GM23338 (cell line): ENCODE data around the gene FANCD2OS. TPM values are rescaled to one million over a fixed set of nuclear protein-coding genes. Genes with fewer than 3 reads are reported as not detected.

Experiments used
- ATAC-seq: fragments of 200-7000 bp; cut with Tn5 transposase; 3 replicates; pipeline ENCODE4 v1.9.1; 2020
- DNase-seq: peaks from one replicate; pipeline ENCODE4 v3.0.0-alpha.2; 2015; ENCODE audit warnings: low spot score
- H2AFZ ChIP-seq: fragments of 200-600 bp; sonication (generic); 2 replicates; pipeline ENCODE4 v1.8.0; 2016; ENCODE audit warnings: antibody characterized with exemption, mild to moderate bottlenecking, moderate library complexity
- H3F3A ChIP-seq: fragments of 200-600 bp; sonication (generic); replicated peaks from 2 replicates; pipeline ENCODE4 v1.8.0; 2017; ENCODE audit warnings: antibody characterized with exemption, mixed run types, low read depth
- H3K27ac ChIP-seq: fragments of 200-600 bp; sonication (generic); 2 replicates; pipeline ENCODE4 v1.6.1; 2016; ENCODE audit warnings: low read depth
- H3K27me3 ChIP-seq: fragments of 200-600 bp; sonication (generic); 2 replicates; pipeline ENCODE4 v1.8.0; 2016; ENCODE audit warnings: mild to moderate bottlenecking, mixed run types, moderate library complexity; ENCODE audit not compliant: insufficient read depth
- H3K36me3 ChIP-seq: fragments of 200-600 bp; sonication (generic); 2 replicates; pipeline ENCODE4 v1.8.0; 2016; ENCODE audit warnings: mild to moderate bottlenecking; ENCODE audit not compliant: insufficient read depth
- H3K4me1 ChIP-seq: fragments of 200-600 bp; sonication (generic); 2 replicates; pipeline ENCODE4 v1.8.0; 2016; ENCODE audit warnings: mild to moderate bottlenecking, moderate library complexity; ENCODE audit not compliant: insufficient read depth
- H3K4me2 ChIP-seq: fragments of 200-600 bp; sonication (generic); 2 replicates; pipeline ENCODE4 v1.7.1; 2017; ENCODE audit warnings: mixed run types
- H3K4me3 ChIP-seq: fragments of 200-600 bp; sonication (generic); 2 replicates; pipeline ENCODE4 v1.6.1; 2016; ENCODE audit warnings: mixed run types
- H3K79me2 ChIP-seq: fragments of 200-600 bp; sonication (generic); replicated peaks from 2 replicates; pipeline ENCODE4 v1.8.0; 2017; ENCODE audit warnings: mild to moderate bottlenecking; ENCODE audit not compliant: insufficient read depth
- H3K9me2 ChIP-seq: fragments of 200-600 bp; sonication (generic); 2 replicates; pipeline ENCODE4 v1.8.0; 2017; ENCODE audit not compliant: insufficient read depth
- H4K20me1 ChIP-seq: fragments of 200-600 bp; sonication (generic); replicated peaks from 2 replicates; pipeline ENCODE4 v1.8.0; 2017; ENCODE audit warnings: mild to moderate bottlenecking; ENCODE audit not compliant: insufficient read depth
- H3K27ac Mint-ChIP-seq: 2 replicates; pipeline ENCODE4 v1.8.0; 2020; ENCODE audit warnings: inconsistent platforms, mild to moderate bottlenecking, moderate library complexity, mixed read lengths
- H3K27me3 Mint-ChIP-seq: 3 replicates; pipeline ENCODE4 v1.8.0; 2022; ENCODE audit warnings: low read depth, mild to moderate bottlenecking, moderate library complexity, mixed read lengths, inconsistent platforms; ENCODE audit not compliant: insufficient read depth, poor library complexity
- H3K36me3 Mint-ChIP-seq: 3 replicates; pipeline ENCODE4 v1.8.0; 2021; ENCODE audit warnings: low read depth, mild to moderate bottlenecking, inconsistent platforms, moderate library complexity, mixed read lengths
- H3K4me1 Mint-ChIP-seq: 3 replicates; pipeline ENCODE4 v1.8.0; 2020; ENCODE audit warnings: mild to moderate bottlenecking, inconsistent platforms, mixed read lengths
- H3K4me3 Mint-ChIP-seq: 3 replicates; pipeline ENCODE4 v1.8.0; 2021; ENCODE audit warnings: moderate library complexity, mild to moderate bottlenecking, inconsistent platforms, mixed read lengths
- H3K9me3 Mint-ChIP-seq: 3 replicates; pipeline ENCODE4 v1.8.0; 2020; ENCODE audit warnings: moderate library complexity, mild to moderate bottlenecking, inconsistent platforms, mixed read lengths
- CREB1 ChIP-seq: fragments of 250-450 bp; sonication (Bioruptor Pico); IDR thresholded peaks from 2 replicates; pipeline ENCODE4 v1.5.0; 2020; ENCODE audit warnings: low read depth, mild to moderate bottlenecking, moderate library complexity
- EZH2 ChIP-seq: fragments of 200-600 bp; sonication (generic); IDR thresholded peaks from one replicate; pipeline ENCODE4 v1.8.0; 2017; ENCODE audit warnings: antibody characterized with exemption, mild to moderate bottlenecking, low read depth; ENCODE audit not compliant: unreplicated experiment
- EZH2phosphoT487 ChIP-seq: fragments of 200-600 bp; sonication (generic); IDR thresholded peaks from one replicate; pipeline ENCODE4 v1.8.1; 2018; ENCODE audit warnings: antibody characterized with exemption; ENCODE audit not compliant: unreplicated experiment
- JUNB ChIP-seq: IDR thresholded peaks from one replicate; pipeline ENCODE4 v1.6.1; 2016; ENCODE audit warnings: antibody characterized with exemption; ENCODE audit not compliant: unreplicated experiment
- NANOG ChIP-seq: IDR thresholded peaks from 2 replicates; pipeline ENCODE4 v1.6.1; 2016; ENCODE audit warnings: antibody characterized with exemption, borderline replicate concordance
- STAT1 ChIP-seq: IDR thresholded peaks from one replicate; pipeline ENCODE4 v1.6.1; 2016; ENCODE audit warnings: antibody characterized with exemption; ENCODE audit not compliant: unreplicated experiment
- ZNF331 ChIP-seq: fragments of 250-450 bp; sonication (Bioruptor Pico); IDR thresholded peaks from 2 replicates; pipeline ENCODE4 v1.5.0; 2020; ENCODE audit warnings: low read depth, mild to moderate bottlenecking, moderate library complexity
- polyA plus RNA-seq: library from polyadenylated mRNA; unstranded; fragments of >200 nt; fragmentation: Nextera tagmentation; extraction: Ambion mirVana; gene quantifications from 2 replicates; pipeline ENCODE4 v1.2.1, GENCODE V29; 2016
- total RNA-seq: library from RNA; depleted of rRNA; stranded (reverse); fragments of >200 nt; shearing (Covaris generic); gene quantifications from 2 replicates; pipeline ENCODE4 v1.2.3, GENCODE V29; 2014
- TF ChIP-seq, protein P1 (sequence below): IDR thresholded peaks from 2 replicates; pipeline ENCODE4 v1.6.1; 2016; ENCODE audit warnings: antibody characterized with exemption
- TF ChIP-seq, protein P2 (sequence below), 2 experiments: fragments of 200-600 bp in 1 of 2; sonication (generic) in 1 of 2; conservative IDR thresholded peaks; 2 replicates each; pipeline versions ENCODE4 v1.5.1 to v1.6.1; 2016 to 2017; ENCODE audit warnings: antibody characterized with exemption in 2 of 2, low read depth in 2 of 2, mild to moderate bottlenecking in 2 of 2, moderate library complexity in 1 of 2
- TF ChIP-seq, protein P3 (sequence below): fragments of 250-450 bp; sonication (Bioruptor Pico); IDR thresholded peaks from 2 replicates; pipeline ENCODE4 v1.5.0; 2020; ENCODE audit warnings: mild to moderate bottlenecking, moderate library complexity

The FANCD2OS gene
- total and polyA plus RNA-seq, 2 experiments from 2014 or later, result 0.94 TPM; not detected in 1

DNA sequence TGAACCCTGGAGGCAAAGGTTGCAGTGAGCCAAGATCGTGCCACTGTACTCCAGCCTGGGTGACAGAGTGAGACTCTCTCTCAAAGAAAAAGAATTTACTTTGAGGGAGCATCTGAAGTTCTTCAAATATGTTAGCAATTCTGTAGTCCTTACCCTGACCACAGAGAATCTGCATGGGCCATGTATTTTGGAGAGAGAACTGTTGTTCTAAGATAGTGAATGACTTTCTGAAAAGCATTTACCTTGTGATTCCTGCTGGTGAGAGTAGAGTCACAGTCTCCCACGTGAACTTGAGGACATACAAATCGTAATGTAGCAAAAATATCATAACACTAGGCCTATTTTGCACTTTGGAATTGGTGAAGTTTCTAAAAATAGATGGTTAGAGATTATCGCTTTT lies 11.3 kb upstream of the FANCD2OS start (continued):
- TF ChIP-seq, protein P1, sequence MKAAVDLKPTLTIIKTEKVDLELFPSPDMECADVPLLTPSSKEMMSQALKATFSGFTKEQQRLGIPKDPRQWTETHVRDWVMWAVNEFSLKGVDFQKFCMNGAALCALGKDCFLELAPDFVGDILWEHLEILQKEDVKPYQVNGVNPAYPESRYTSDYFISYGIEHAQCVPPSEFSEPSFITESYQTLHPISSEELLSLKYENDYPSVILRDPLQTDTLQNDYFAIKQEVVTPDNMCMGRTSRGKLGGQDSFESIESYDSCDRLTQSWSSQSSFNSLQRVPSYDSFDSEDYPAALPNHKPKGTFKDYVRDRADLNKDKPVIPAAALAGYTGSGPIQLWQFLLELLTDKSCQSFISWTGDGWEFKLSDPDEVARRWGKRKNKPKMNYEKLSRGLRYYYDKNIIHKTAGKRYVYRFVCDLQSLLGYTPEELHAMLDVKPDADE, result no peak
- no peak for TF ChIP-seq JUNB
- TF ChIP-seq EZH2phosphoT487, result no peak
- no peak for TF ChIP-seq CREB1 (CRISPR knock-in tag)
- no peak for TF ChIP-seq EZH2
- no peak for TF ChIP-seq NANOG
- TF ChIP-seq ZNF331 (CRISPR knock-in tag), result no peak
- TF ChIP-seq, protein P2, sequence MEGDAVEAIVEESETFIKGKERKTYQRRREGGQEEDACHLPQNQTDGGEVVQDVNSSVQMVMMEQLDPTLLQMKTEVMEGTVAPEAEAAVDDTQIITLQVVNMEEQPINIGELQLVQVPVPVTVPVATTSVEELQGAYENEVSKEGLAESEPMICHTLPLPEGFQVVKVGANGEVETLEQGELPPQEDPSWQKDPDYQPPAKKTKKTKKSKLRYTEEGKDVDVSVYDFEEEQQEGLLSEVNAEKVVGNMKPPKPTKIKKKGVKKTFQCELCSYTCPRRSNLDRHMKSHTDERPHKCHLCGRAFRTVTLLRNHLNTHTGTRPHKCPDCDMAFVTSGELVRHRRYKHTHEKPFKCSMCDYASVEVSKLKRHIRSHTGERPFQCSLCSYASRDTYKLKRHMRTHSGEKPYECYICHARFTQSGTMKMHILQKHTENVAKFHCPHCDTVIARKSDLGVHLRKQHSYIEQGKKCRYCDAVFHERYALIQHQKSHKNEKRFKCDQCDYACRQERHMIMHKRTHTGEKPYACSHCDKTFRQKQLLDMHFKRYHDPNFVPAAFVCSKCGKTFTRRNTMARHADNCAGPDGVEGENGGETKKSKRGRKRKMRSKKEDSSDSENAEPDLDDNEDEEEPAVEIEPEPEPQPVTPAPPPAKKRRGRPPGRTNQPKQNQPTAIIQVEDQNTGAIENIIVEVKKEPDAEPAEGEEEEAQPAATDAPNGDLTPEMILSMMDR (conservative IDR thresholded peaks at IDR 0.05; ENCODE audit: low read depth in 2 of 2), result no peak

DNA sequence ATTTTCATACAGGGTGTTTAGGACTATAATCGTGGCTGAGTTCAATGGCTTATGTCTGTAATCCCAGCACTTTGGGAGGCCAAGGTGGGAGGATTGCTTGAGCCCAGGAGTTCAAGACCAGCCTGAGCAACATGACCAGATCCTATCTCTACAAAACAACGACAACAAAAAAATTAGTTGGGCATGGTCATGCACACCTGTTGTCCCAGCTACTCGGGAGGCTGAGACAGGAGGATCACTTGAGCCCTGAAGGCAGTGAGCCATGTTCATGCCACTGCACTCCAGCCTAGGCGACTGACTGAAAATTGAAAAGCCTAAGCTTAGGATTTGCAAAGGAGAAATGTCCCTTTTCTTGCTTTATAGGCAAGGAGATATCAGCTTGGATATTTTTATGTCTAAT lies 8.9 kb upstream of the FANCD2OS start:
- peaks cover 5% of the 10 kb centered on the region; the same call in 1 of the 2 replicates for H3K36me3 ChIP-seq
- no peak overlapping the region for H3K27ac ChIP-seq
- DNase-seq, result no peak
- peaks cover 4% of the 10 kb centered on the region for H3K4me1 ChIP-seq
- H3K27me3 Mint-ChIP-seq, result peaks cover 10% of the 10 kb centered on the region
- H3K4me1 Mint-ChIP-seq, result peaks cover 6% of the 10 kb centered on the region
- peak overlapping the region; percentile 96 for H3K4me2 ChIP-seq
- no peak for ATAC-seq
- H3K27me3 ChIP-seq, result no peaks in the 10 kb centered on the region
- H3K9me2 ChIP-seq, result no peaks in the 10 kb centered on the region
- H3K4me3 ChIP-seq, result peak overlapping the region; percentile 98; the same call in 1 of the 2 replicates
- H3K4me3 Mint-ChIP-seq, result peak overlapping the region; percentile 99; the same call in 2 of the 3 replicates
- no peaks in the 10 kb centered on the region; the same call in 2 of the 3 replicates for H3K9me3 Mint-ChIP-seq
- no peak overlapping the region for H2AFZ ChIP-seq
- H3K36me3 Mint-ChIP-seq, result peaks cover 11% of the 10 kb centered on the region; the same call in 2 of the 3 replicates
- peaks cover 13% of the 10 kb centered on the region; the same call in 1 of the 2 replicates for H4K20me1 ChIP-seq
- no peak overlapping the region for H3K27ac Mint-ChIP-seq
- peaks cover 61% of the 10 kb centered on the region for H3K79me2 ChIP-seq
- 0 out of 2 replicates have a peak, but pooled peaks cover 4% of the 10 kb centered on the region for H3F3A ChIP-seq
- TF ChIP-seq CREB1 (CRISPR knock-in tag) (no peak), EZH2phosphoT487 (no peak), EZH2 (no peak), STAT1 (no peak), ZNF331 (CRISPR knock-in tag) (no peak), NANOG (no peak)
- TF ChIP-seq, protein P1, result no peak
- TF ChIP-seq, protein P2 (conservative IDR thresholded peaks at IDR 0.05; ENCODE audit: low read depth in 2 of 2), result no peak
- TF ChIP-seq, protein P3, sequence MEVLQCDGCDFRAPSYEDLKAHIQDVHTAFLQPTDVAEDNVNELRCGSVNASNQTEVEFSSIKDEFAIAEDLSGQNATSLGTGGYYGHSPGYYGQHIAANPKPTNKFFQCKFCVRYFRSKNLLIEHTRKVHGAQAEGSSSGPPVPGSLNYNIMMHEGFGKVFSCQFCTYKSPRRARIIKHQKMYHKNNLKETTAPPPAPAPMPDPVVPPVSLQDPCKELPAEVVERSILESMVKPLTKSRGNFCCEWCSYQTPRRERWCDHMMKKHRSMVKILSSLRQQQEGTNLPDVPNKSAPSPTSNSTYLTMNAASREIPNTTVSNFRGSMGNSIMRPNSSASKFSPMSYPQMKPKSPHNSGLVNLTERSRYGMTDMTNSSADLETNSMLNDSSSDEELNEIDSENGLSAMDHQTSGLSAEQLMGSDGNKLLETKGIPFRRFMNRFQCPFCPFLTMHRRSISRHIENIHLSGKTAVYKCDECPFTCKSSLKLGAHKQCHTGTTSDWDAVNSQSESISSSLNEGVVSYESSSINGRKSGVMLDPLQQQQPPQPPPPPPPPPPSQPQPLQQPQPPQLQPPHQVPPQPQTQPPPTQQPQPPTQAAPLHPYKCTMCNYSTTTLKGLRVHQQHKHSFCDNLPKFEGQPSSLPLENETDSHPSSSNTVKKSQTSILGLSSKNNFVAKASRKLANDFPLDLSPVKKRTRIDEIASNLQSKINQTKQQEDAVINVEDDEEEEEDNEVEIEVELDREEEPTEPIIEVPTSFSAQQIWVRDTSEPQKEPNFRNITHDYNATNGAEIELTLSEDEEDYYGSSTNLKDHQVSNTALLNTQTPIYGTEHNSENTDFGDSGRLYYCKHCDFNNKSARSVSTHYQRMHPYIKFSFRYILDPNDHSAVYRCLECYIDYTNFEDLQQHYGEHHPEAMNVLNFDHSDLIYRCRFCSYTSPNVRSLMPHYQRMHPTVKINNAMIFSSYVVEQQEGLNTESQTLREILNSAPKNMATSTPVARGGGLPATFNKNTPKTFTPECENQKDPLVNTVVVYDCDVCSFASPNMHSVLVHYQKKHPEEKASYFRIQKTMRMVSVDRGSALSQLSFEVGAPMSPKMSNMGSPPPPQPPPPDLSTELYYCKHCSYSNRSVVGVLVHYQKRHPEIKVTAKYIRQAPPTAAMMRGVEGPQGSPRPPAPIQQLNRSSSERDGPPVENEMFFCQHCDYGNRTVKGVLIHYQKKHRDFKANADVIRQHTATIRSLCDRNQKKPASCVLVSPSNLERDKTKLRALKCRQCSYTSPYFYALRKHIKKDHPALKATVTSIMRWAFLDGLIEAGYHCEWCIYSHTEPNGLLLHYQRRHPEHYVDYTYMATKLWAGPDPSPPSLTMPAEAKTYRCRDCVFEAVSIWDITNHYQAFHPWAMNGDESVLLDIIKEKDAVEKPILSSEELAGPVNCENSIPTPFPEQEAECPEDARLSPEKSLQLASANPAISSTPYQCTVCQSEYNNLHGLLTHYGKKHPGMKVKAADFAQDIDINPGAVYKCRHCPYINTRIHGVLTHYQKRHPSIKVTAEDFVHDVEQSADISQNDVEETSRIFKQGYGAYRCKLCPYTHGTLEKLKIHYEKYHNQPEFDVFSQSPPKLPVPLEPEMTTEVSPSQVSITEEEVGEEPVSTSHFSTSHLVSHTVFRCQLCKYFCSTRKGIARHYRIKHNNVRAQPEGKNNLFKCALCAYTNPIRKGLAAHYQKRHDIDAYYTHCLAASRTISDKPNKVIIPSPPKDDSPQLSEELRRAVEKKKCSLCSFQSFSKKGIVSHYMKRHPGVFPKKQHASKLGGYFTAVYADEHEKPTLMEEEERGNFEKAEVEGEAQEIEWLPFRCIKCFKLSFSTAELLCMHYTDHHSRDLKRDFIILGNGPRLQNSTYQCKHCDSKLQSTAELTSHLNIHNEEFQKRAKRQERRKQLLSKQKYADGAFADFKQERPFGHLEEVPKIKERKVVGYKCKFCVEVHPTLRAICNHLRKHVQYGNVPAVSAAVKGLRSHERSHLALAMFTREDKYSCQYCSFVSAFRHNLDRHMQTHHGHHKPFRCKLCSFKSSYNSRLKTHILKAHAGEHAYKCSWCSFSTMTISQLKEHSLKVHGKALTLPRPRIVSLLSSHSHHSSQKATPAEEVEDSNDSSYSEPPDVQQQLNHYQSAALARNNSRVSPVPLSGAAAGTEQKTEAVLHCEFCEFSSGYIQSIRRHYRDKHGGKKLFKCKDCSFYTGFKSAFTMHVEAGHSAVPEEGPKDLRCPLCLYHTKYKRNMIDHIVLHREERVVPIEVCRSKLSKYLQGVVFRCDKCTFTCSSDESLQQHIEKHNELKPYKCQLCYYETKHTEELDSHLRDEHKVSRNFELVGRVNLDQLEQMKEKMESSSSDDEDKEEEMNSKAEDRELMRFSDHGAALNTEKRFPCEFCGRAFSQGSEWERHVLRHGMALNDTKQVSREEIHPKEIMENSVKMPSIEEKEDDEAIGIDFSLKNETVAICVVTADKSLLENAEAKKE (CRISPR knock-in tag), result no peak
